ENCODE measurements around the gene ELAVL1.

Gene ELAVL1

DNA sequence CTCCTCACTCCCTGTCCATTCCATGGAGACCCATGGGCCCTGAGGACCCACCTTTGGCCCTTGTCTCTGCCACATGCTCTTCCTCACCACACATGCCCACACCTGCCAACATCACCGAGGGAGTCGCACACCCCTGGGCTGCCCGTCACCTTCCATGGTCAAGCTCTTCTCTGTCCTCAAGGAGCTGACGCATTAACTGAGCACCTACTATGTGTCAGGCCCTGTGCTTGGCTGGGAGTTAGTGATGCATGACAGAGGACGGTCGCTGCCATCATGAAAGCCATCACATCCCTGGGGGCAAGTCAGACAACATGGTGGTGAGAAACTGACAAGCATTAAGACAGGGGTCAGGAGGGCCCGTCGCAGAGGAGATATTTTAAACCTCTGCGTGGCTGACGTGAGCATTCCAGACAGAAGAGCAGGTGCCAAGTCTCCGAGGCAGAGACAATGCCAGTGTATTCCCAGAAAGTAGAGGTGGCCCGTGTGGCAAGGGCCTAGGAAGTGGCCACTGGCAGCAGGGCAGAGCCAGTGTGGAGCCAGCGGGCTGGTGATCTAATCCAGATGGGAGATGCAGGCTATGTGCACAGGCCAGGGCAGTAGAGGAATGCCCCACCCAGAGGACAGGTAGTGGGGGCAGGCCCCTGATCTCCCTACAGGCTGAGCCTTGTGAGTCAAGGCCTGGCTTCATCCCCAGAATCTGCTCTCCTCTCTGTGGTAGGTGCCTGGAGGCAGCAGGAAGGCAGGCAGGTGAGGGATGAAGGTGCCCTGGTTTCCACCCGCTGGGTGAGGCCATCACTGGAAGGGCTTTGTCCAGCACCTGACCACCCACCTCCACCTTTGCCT lies 21.2 kb downstream of the ELAVL1 start:
- no peak for DNase-seq

DNA sequence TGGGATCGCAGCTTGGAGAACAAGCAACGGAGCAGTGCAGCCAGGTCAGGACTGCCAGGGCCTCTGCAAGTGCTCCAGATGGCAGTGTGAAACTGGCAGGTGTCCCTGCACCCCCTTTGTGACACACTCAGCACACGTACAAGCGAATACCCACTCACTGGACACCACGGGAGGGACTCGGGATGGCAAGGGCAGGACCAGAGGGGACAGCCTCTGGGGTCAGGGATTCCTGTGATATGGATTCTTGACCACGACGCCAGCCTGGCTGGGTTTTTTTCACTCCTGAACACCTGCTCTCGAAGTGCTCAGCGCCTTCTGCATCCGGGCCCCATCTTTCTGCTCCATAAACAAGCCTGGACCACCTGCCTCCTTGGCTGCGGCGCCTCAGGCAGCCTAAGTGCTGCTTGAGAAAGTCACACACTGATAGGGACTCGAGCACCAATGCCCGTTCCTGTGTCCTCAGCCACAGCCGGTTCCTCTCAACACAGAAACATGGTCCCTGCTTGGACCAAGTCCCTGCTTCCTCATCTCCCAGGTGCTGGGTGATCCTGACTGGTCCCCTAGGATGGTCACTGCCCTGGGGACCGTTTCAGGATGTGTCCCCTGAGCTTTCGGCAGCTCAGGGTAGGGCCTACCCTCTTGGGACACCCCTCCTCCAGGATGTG lies 22.0 kb downstream of the ELAVL1 start:
- no peak for DNase-seq

DNA sequence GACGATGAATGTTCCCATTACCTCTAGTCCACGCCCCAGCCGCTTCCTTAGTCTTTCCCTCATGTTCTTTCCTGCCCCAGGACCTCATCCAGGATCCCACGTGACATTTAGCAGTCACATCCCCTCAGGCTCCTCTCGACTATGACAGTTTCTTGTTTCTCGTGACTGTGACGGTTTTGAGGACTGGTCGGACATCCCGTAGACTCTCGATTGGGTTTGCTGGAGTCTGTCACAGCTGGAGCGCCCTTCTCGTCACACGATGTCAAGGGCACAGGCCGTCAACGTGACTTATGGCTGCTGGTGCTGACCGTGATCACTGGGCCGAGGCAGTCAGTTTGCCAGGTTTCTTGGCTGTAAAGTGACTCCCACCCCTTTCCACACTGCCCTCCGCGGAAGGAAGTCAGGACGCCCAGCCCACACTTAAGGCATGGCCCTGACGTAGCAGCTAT lies 22.8 kb downstream of the ELAVL1 start:
- DNase-seq, result no peak

- DNase-seq, result no peak
These were observed 23.3 kb downstream of the ELAVL1 start for GRCh38 chr19:7982103-7982502.

DNA sequence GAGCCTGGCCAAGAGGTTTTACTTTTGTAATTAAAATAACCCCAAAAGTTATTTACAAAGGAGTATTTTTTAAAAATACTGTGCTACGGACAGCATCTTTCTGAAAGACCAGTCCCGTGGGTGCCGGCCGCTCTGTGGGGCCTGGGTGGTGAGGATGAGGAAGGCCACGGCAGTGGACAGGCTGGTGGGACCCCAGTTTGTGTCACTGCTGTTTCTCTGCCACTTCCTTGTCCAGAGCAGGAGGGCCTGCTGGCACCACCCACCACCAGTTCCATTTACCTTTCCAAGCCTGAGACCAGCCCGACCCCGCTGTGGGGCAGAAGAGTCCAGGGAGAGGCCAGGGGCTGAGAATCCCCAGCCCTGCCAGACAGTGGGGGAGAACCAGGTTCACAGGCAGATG lies 23.8 kb downstream of the ELAVL1 start:
- DNase-seq, result no peak

- DNase-seq, result no peak
These were observed 24.2 kb downstream of the ELAVL1 start for GRCh38 chr19:7981199-7981598.

GRCh38 chr19:7980635-7981121 lies 24.8 kb downstream of the ELAVL1 start:
- DNase-seq, result no peak

GRCh38 chr19:7980168-7980567 lies 25.3 kb downstream of the ELAVL1 start:
- DNase-seq, result no peak

GRCh38 chr19:7979559-7979958 lies 25.9 kb downstream of the ELAVL1 start:
- DNase-seq, result no peak

DNA sequence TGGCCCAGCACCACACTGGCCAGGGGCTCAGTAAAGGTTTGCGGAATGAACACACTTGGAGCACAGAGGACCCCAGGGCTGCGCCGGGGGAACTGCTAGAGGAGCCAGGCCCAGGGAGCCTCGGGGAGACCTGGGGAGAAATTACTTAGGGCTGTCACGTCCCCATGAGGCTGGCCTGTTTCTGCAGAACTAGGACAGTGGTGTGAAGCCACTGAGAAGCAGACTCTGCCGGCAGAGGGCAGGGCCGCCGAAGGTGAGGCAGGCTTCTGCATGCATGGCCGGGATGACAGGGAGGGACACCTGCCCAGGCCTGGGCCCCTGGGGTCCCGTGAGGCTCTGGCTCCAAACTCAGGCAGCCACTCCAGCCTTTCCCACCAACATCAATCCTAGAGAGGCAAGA lies 26.4 kb downstream of the ELAVL1 start:
- DNase-seq, result no peak

DNA sequence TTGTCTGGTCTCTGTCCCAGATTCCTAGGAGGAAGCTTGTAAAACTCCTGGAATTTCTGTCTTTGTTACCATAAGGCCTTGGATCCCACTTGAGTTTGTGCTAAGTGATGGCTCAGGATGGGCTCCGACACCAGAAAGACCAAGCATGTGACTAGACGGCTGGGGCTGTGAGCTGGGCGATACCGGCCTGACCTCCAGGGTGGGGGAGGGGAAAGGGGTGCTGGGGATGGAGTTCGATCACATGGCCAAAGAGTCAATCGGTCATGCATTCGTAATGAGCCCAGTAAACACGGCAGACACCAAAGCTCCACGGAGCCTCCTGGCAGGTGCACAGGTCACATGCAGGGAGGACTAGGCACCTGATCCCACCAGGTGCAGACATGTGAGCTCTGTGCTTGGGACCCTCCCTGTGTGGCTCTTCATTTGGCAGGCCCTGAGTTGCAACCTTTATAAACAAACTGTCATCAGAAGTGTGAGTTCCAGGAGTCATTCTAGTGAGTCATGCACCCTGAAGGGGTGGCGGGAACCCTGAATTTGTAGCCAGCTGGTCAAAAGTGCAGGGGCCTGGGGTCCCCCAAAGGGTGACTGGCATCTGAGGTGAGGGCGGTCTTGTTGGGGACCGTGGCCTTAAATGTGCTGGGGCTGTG lies 27.1 kb downstream of the ELAVL1 start:
- no peak for DNase-seq

GRCh38 chr19:7977723-7978040 lies 27.8 kb downstream of the ELAVL1 start:
- no peak for DNase-seq

DNA sequence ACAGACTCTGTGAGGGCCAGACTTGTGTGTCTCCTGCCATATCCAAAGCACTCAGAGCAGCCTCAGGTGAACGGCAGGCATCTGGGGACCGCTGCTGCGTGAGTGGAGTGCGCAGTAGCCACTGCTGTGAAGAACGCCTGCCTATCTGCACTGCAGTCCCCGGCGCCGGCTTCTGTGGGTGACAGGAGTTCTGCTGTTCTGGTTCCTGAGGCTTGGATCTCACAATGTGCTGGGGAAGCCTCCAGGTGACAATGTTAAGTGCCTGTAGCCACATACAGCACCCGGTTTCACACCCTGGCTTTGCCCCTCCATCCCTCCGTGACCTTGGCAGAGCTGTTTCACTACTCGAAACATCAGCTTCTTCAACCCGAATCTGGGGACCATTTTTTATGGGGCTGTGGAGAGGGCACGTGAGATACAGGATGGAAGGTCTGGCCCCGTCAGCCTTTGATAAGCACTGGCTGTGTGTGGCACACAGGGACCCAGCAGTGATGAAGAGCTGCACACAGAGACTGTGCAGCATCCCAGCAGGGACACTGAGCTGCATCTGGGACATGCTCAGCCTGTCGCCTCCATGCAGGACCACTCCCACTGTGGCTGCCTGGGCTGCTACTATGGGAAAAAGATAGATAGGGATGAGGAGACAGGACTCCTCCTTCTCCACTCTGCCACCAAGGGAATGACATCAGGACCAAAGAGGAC lies 28.3 kb downstream of the ELAVL1 start:
- no peak for DNase-seq

DNA sequence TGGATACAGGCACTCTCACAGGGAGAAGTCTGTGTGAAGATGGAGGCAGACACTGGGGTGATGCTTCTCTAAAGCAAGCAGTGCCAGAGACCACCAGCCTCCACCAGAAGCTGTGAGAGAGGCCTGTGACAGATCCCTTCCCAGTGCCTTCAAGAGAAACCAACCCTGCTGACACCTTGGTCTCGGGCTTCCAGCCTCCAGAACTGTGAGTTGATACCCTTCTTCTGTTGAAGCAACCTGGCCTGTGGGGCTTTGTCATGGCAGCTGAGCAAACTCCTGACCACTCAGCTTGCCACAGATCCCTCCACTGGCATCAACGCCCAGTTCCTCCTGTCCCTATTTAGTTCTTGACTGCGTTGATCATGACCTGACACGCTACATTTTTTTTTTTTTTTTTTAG lies 29.0 kb downstream of the ELAVL1 start:
- DNase-seq, result no peak

DNA sequence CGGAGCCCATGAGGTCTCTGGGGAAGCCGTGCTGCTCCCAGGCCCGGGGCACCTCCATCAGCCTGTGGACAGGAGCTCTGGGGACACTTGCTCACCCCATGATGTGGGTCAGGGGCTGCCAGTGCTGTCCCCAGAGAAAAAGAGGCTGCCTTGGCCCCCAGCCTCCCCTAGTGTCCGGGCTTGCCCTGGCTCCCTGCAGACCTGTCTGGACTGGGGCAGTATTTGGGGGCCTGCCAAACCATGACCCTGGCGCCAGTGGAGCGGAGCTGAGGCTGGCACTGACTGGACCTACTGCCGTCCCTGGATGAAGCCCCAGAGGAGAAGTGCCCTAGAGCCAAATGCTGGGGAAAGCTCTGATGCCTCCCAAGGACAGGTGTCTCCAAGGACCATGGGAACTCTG lies 30.4 kb downstream of the ELAVL1 start:
- no peak for DNase-seq

- DNase-seq, result no peak
These were observed 31.6 kb downstream of the ELAVL1 start for GRCh38 chr19:7973883-7974282.

GRCh38 chr19:7971553-7972520 lies 33.6 kb downstream of the ELAVL1 start:
- no peak for DNase-seq

DNA sequence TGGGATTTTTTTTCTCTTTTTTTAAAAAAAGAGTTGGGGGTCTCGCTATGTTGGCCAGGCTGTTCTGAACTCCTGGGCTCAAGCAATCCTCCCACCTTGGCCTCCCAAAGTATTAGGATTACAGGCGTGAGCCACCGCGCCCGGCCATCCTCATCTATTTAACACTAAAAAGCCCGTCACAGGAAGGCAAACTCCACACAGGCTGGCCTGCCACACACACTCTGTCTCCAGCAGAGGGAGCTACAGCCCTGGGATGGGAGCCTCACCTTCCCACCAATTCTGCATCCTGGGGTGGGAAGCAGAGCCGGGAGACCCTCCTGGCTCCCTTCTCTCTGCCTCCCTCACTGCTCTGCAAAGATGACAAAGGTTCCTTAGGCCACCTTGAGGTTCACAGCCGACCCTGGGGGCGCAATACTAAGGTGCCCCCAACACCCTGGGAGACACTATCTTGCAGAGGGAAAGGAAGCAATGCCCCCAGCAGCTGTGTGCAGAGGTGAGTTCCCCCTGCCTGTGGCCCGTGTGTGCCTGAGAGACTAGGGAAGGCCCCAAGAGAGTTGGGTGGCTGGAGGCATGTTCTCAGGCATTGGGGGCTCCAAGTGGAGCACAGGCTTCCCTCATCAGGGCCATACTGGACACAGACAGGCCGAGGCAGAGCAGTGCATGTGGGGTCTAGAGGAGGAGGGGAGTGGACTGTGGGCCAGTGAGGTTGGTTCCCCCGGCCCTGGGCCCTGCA lies 34.6 kb downstream of the ELAVL1 start:
- no peak for DNase-seq

DNA sequence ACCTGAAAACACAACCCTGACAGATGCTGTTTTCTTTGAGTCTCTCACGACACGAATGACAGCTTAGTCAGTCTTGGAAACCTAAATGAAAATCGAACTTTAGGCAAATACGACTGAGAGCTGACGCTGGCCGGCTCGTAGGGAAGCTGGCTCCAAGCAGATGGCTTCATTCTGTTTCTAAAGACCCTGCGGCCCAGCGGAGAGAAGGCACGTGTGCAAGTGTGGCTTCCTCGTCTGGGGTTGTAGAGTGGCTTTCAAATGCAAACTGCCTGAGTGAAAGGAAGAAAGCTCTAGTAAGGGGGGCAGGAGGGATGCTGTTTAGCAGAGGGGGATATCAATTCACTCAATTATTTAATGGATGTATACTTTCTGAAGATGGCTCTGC lies 35.9 kb downstream of the ELAVL1 start:
- DNase-seq, result no peak

DNA sequence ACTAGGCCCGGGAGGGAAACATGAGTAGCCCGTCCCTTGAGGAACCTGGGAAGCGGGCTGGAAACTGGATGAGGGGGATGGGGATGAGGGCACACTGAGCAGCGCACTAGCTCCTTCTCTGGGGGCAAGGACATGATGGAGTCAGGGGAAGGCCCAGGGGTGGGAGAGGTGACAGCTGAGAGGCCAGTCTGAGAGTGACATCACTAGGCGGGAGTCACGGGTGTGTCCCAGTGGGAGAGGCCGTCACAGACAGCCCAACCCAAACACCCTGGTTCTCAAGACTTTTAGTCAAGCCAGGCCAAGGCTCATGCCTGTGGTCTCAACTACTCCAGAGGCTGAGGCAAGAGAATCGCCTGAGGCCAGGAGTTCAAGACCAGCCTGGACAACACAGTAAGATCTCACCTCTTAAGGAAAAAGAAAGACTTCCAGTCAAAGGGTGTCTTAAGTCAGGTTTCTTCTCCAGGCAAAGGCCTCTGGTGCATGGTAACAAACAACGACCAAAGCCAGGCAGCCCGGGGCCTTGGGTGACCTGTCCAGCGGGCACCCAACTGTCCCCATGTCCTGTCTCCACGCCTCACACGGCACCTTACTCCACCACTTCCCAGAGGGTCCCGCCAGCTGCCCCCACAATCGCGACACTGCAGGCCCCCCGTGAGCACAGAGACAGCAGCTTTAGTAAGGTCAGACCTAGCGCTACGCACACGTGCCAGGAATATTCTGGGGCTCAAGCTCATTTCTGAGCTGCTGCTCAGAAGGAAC lies 36.5 kb downstream of the ELAVL1 start:
- no peak for DNase-seq
